Kidney epithelial cell (primary cell): Measurements from ENCODE around the gene YTHDC2. TPM values are rescaled to one million over a fixed set of nuclear protein-coding genes. Genes with fewer than 3 reads are reported as not detected.

Experiments
- DNase-seq: peaks from one replicate; pipeline ENCODE4 v3.0.0-alpha.2; 2010; ENCODE audit warnings: low read depth
- H3K27me3 ChIP-seq: 2 replicates; pipeline ENCODE4 v1.6.0; 2011; ENCODE audit warnings: low read length; ENCODE audit not compliant: control insufficient read depth, insufficient read depth
- H3K36me3 ChIP-seq: 2 replicates; pipeline ENCODE4 v1.5.1; 2011; ENCODE audit warnings: low read length; ENCODE audit not compliant: control insufficient read depth, insufficient read depth
- H3K4me3 ChIP-seq: 2 replicates; pipeline ENCODE4 v1.5.1; 2011; ENCODE audit warnings: low read depth, mild to moderate bottlenecking, control low read depth, low read length
- CTCF ChIP-seq: IDR thresholded peaks from 2 replicates; pipeline ENCODE4 v1.5.1; 2011; ENCODE audit warnings: mild to moderate bottlenecking, moderate library complexity, low read length, control low read depth, inconsistent platforms; ENCODE audit not compliant: insufficient read depth, poor library complexity, severe bottlenecking
- total RNA-seq: library from RNA; depleted of rRNA; stranded (reverse); fragments of >200 nt; gene quantifications from 2 replicates; pipeline ENCODE4 v1.2.3, GENCODE V29; 2015

YTHDC2 gene
- total RNA-seq, 1 donor from 2014 or later = 18.4 TPM

GRCh38 chr5:113569396-113569795 is 55.9 kb downstream of the YTHDC2 start:
- Histone ChIP-seq H3K27me3 (no peaks in the 10 kb centered on the region), H3K4me3 (no peak overlapping the region), H3K36me3 (no peaks in the 10 kb centered on the region)
- TF ChIP-seq CTCF = no peak
- no peak for DNase-seq

GRCh38 chr5:113572716-113573115 is 59.2 kb downstream of the YTHDC2 start:
- DNase-seq = no peak
- no peak for TF ChIP-seq CTCF
- H3K36me3 ChIP-seq = no peaks in the 10 kb centered on the region
- no peaks in the 10 kb centered on the region for H3K27me3 ChIP-seq
- H3K4me3 ChIP-seq = no peak overlapping the region

GRCh38 chr5:113574417-113574816 is 60.9 kb downstream of the YTHDC2 start:
- no peak for TF ChIP-seq CTCF
- H3K4me3 ChIP-seq = no peak overlapping the region
- no peaks in the 10 kb centered on the region for H3K36me3 ChIP-seq
- H3K27me3 ChIP-seq = no peaks in the 10 kb centered on the region
- peak; percentile 60 for DNase-seq

- H3K4me3 ChIP-seq = no peak overlapping the region
- H3K27me3 ChIP-seq = no peaks in the 10 kb centered on the region
- no peak for DNase-seq
- no peaks in the 10 kb centered on the region for H3K36me3 ChIP-seq
- no peak for TF ChIP-seq CTCF
These were observed 61.6 kb downstream of the YTHDC2 start for GRCh38 chr5:113575074-113575473.

GRCh38 chr5:113578091-113578490 is 64.6 kb downstream of the YTHDC2 start:
- Histone ChIP-seq H3K27me3 (no peaks in the 10 kb centered on the region), H3K36me3 (no peaks in the 10 kb centered on the region), H3K4me3 (no peak overlapping the region)
- DNase-seq = no peak
- no peak for TF ChIP-seq CTCF

- Histone ChIP-seq H3K4me3 (no peak overlapping the region), H3K27me3 (no peaks in the 10 kb centered on the region), H3K36me3 (no peaks in the 10 kb centered on the region)
- no peak for DNase-seq
- TF ChIP-seq CTCF = no peak
These were observed 67.9 kb downstream of the YTHDC2 start for GRCh38 chr5:113581388-113581787.
